ENCODE results near the gene IGFBPL1. TPM values are rescaled to one million over a fixed set of nuclear protein-coding genes. Genes with fewer than 3 reads are reported as not detected.

Gene IGFBPL1
- total and polyA plus RNA-seq, 8 donors = 0.12 to 2.2 (median 0.72) TPM

DNA sequence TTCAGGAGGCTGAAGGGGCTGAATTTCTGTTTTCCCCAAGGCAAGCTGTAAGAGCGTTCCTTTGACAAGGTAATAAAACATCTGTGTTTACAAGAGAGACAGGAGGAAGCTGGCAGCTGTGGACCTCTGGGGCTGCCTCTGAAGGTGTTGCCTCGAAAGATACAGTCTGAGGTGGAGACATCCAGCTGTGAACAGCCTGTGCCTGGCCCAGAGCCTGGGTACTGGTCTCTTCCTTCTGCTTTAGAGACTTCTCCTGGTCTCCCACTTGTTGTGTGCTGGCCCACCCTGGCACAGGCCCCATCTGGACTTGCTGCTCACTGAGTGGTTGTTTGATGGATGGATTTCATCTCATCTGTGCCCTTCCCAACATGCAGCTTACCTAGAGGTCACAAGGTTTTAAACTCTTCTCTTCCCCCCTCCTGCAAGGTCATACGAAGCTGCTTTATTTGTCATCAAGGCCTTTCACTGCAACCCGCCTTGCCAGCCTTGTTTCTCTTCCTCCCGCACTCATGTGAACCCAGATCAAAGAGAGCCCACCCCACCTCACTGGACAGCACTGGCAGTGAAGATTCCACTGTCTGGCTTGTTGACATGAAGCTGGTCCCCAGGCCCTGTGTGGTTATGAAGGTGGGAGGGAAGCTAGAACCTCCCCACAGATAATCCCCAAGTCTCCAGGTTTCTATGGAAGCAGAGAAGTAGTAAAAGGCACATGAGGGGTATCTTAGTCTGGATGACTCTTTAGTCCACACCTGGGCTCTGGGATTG, 66.7 kb downstream of the IGFBPL1 start:
- 76% methylated on average over 5 of the region's 5 CpGs for WGBS, 2 donors
- H3K27ac ChIP-seq = no peak overlapping the region
- H3K4me3 ChIP-seq = no peak overlapping the region
- no peaks in the 10 kb centered on the region for H3K4me1 ChIP-seq
- FAIRE-seq (no peak), DNase-seq (no peak), ATAC-seq (no peak)
- H3K27me3 ChIP-seq = no peaks in the 10 kb centered on the region
- H3K36me3 ChIP-seq = no peaks in the 10 kb centered on the region
- TF ChIP-seq CTCF (IDR thresholded peaks at IDR 0.05) = no peak
- H3K9me3 ChIP-seq = no peaks in the 10 kb centered on the region
- intact Hi-C loops (cut with DNase I) = loop anchor here in 2 of 3 donors (5.0 to 10.0 kb wide), 2 partner anchors 273 to 445 kb away; no protein-coding TSS in a partner anchor

GRCh38 chr9:38356851-38357250, 67.4 kb downstream of the IGFBPL1 start:
- WGBS, 2 donors = 66 to 84% methylated on average over 5 of the region's 5 CpGs

More at GRCh38 chr9:38356851-38357250, 67.4 kb downstream of the IGFBPL1 start:
- FAIRE-seq (no peak), ATAC-seq (no peak), DNase-seq (no peak)
- Histone ChIP-seq H3K27me3 (no peaks in the 10 kb centered on the region), H3K27ac (no peak overlapping the region), H3K4me3 (no peak overlapping the region), H3K4me1 (no peaks in the 10 kb centered on the region), H3K36me3 (no peaks in the 10 kb centered on the region), H3K9me3 (no peaks in the 10 kb centered on the region)
- TF ChIP-seq CTCF (IDR thresholded peaks at IDR 0.05) = no peak
- intact Hi-C loops (cut with DNase I) = loop anchor here in 2 of 3 donors (5.0 to 10.0 kb wide), 2 partner anchors 272 to 445 kb away; no protein-coding TSS in a partner anchor

Other genes with a start within 250 kb of the IGFBPL1 start
- gene ALDH1B1, start 31.8 kb downstream of the IGFBPL1 start, total RNA-seq = 10 to 100 TPM in 3 of 6 donors, 1 to 10 TPM in 3; 6.3 to 17.1 (median 10.3) TPM
- 10 to 100 TPM in 1 of 2 donors, 1 to 10 TPM in 1; 6.0 to 12.4 TPM for gene ALDH1B1, start 31.8 kb downstream of the IGFBPL1 start, polyA plus RNA-seq
- gene ANKRD18A, start 196.1 kb upstream of the IGFBPL1 start, total RNA-seq = 10 to 100 TPM in 2 of 6 donors, 1 to 10 TPM in 4; 5.9 to 14.1 (median 8.2) TPM
- 10 to 100 TPM in 1 of 2 donors, 1 to 10 TPM in 1; 2.1 to 20.6 TPM for gene ANKRD18A, start 196.1 kb upstream of the IGFBPL1 start, polyA plus RNA-seq